HepG2 (cell line): Measurements from ENCODE around the gene LDAH. TPM values are rescaled to one million over a fixed set of nuclear protein-coding genes. Genes with fewer than 3 reads are reported as not detected.

Experiments used
- ETV6 ChIP-seq: sonication (generic); formaldehyde crosslinking; conservative IDR thresholded peaks from 2 replicates; pipeline ENCODE4 v1.4.0; 2020; ENCODE audit warnings: missing genetic modification reagents
- HOXA5 ChIP-seq: sonication (generic); formaldehyde crosslinking; IDR thresholded peaks from 2 replicates; pipeline ENCODE4 v1.4.0; 2020; ENCODE audit warnings: missing genetic modification reagents
- MIXL1 ChIP-seq: IDR thresholded peaks from 2 replicates; pipeline ENCODE4 v1.6.1; 2016
- RFXANK ChIP-seq: IDR thresholded peaks from 2 replicates; pipeline ENCODE4 v1.6.1; 2016
- RFXAP ChIP-seq: sonication (generic); formaldehyde crosslinking; IDR thresholded peaks from 2 replicates; pipeline ENCODE4 v1.4.0; 2020; ENCODE audit warnings: missing genetic modification reagents, borderline replicate concordance
- SOX6 ChIP-seq, 2 experiments: fragments of 450-650 bp in 1 of 2; sonication (generic) in 1 of 2; formaldehyde crosslinking in 1 of 2; IDR thresholded peaks; 2 replicates each; pipeline versions ENCODE4 v1.4.0 to v1.6.1; 2017 to 2020; ENCODE audit warnings: antibody characterized with exemption in 1 of 2, mild to moderate bottlenecking in 1 of 2, missing genetic modification reagents in 1 of 2
- WIZ ChIP-seq: sonication (generic); formaldehyde crosslinking; IDR thresholded peaks from 2 replicates; pipeline ENCODE4 v1.5.1; 2020; ENCODE audit warnings: mild to moderate bottlenecking, missing genetic modification reagents
- ZBTB7A ChIP-seq: sonication (generic); formaldehyde crosslinking; IDR thresholded peaks from 2 replicates; pipeline ENCODE4 v1.8.0; 2022; ENCODE audit warnings: mild to moderate bottlenecking, missing genetic modification reagents
- ZNF264 ChIP-seq: sonication (generic); formaldehyde crosslinking; IDR thresholded peaks from 2 replicates; pipeline ENCODE4 v1.4.0; 2020; ENCODE audit warnings: missing genetic modification reagents
- ZNF331 ChIP-seq: sonication (generic); formaldehyde crosslinking; IDR thresholded peaks from 2 replicates; pipeline ENCODE4 v1.4.0; 2020; ENCODE audit warnings: missing genetic modification reagents
- ZNF512 ChIP-seq: sonication (generic); formaldehyde crosslinking; IDR thresholded peaks from 2 replicates; pipeline ENCODE4 v1.4.0; 2020; ENCODE audit warnings: mild to moderate bottlenecking, missing genetic modification reagents
- ZNF761 ChIP-seq: sonication (generic); formaldehyde crosslinking; conservative IDR thresholded peaks from 2 replicates; pipeline ENCODE4 v1.4.0; 2020; ENCODE audit warnings: mild to moderate bottlenecking, missing genetic modification reagents
- ZNF768 ChIP-seq: sonication (generic); formaldehyde crosslinking; IDR thresholded peaks from 2 replicates; pipeline ENCODE4 v1.4.0; 2020; ENCODE audit warnings: missing genetic modification reagents
- ZNF776 ChIP-seq: sonication (generic); formaldehyde crosslinking; IDR thresholded peaks from 2 replicates; pipeline ENCODE4 v1.4.0; 2020; ENCODE audit warnings: mild to moderate bottlenecking, missing genetic modification reagents
- polyA plus RNA-seq, 8 experiments: library from polyadenylated mRNA; depleted of rRNA in 3 of 8; stranded (reverse) in 7 of 8; unstranded in 1 of 8; fragments of >200 nt; fragmentation: Illumina TruSeq in 4 of 8; extraction: Trizol in 4 of 8; gene quantifications; 2 replicates each; pipeline versions ENCODE4 v1.2.1 to v1.2.3, GENCODE V29; 2011 to 2016; ENCODE audit warnings: low read depth in 4 of 8, missing spikeins in 1 of 8, mixed read lengths in 1 of 8; ENCODE audit not compliant: insufficient read depth in 1 of 8
- total RNA-seq, 5 experiments: library from RNA; depleted of rRNA; stranded (reverse); fragments of >200 nt; fragmentation: Illumina TruSeq; extraction: Trizol; gene quantifications; 2 replicates each; pipeline ENCODE4 v1.2.3, GENCODE V29; 2016; ENCODE audit warnings: low read depth in 1 of 5
- TF ChIP-seq, protein P1 (sequence below), 2 experiments: sonication (generic) in 1 of 2; formaldehyde crosslinking in 1 of 2; IDR thresholded peaks; 2 replicates each; pipeline versions ENCODE4 v1.4.0 to v1.6.1; 2018 to 2020; ENCODE audit warnings: missing genetic modification reagents in 2 of 2, borderline replicate concordance in 1 of 2, low read depth in 1 of 2, mild to moderate bottlenecking in 1 of 2, missing biosample characterization in 1 of 2
- TF ChIP-seq, protein P2 (sequence below): sonication (generic); formaldehyde crosslinking; IDR thresholded peaks from 2 replicates; pipeline ENCODE4 v1.4.0; 2020; ENCODE audit warnings: missing genetic modification reagents, borderline replicate concordance
- TF ChIP-seq, protein P3 (sequence below): sonication (generic); formaldehyde crosslinking; conservative IDR thresholded peaks from 2 replicates; pipeline ENCODE4 v1.4.0; 2020; ENCODE audit warnings: missing genetic modification reagents

The LDAH gene
- total and polyA plus RNA-seq, 2 of the 13 experiments (the other 11 are each of a cell fraction or from before 2014, with no cell fraction given) = 28.8 to 46.2 TPM

DNA sequence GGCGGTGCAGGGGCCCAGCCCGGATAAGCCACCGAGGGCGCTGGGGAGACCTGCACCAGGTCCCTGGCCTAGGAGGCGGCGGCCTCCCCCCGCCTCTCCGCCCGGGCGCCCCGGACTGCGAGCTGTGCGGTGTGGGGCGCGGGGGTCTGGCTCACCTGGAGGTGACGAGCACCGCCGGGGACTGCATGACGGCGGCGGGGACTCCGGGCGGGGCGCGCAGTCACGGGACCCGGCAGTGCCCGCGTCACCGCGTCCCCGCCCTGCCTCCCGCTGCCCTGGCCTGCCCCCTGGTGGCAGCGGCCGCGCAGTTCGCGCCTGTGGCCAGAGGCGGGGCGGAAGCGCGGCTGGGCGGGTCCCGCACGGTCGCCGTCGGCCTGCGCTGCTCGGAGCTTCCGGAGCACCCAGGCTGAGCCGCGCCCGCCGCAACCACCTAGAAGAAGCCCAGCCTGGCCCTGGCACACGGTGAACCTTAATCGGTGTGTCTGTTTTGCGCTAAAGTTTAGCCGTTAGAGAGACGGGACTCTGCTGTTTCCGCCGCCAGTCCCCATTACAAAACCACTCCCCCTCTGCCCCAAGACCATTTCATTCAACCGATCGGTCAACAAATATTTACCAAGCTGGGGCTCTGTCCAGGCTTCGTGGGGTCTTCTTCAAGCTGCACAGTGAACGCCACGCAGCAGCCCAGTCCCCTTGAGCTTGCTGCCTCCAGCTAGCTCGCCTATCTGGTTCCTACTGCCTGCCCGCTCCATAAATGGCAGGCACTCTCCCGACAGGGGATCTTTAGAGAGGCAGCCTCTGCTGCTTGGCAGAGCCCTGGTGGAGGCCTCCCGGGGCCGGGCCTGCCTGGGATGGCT lies 171.8 kb downstream of the LDAH start, which contains the start of gene HS1BP3 (continued):
- TF ChIP-seq ETV6 (CRISPR knock-in tag) (peak; percentile 80), ZNF768 (CRISPR knock-in tag) (0 out of 2 replicates have a peak, but pooled peaks have one; percentile 15), HOXA5 (CRISPR knock-in tag) (peak; percentile 51; the same call in 1 of the 2 replicates), SOX6 (IDR thresholded peaks at IDR 0.05) (no peak), SOX6 (CRISPR knock-in tag; IDR thresholded peaks at IDR 0.05) (peak; percentile 65), ZNF264 (CRISPR knock-in tag) (peak; percentile 87; the same call in 1 of the 2 replicates), ZNF512 (no peak), RFXAP (CRISPR knock-in tag) (peak; percentile 81), RFXANK (CRISPR knock-in tag) (0 out of 2 replicates have a peak, but pooled peaks have one; percentile 65), ZNF776 (CRISPR knock-in tag) (peak; percentile 97), ZNF761 (CRISPR knock-in tag) (peak; percentile 96), ZBTB7A (CRISPR knock-in tag) (peak; percentile 66; the same call in 1 of the 2 replicates), MIXL1 (CRISPR knock-in tag) (peak; percentile 7; the same call in 1 of the 2 replicates), WIZ (CRISPR knock-in tag) (peak; percentile 23; the same call in 1 of the 2 replicates), ZNF331 (CRISPR knock-in tag) (peak; percentile 87)
- TF ChIP-seq, protein P1, sequence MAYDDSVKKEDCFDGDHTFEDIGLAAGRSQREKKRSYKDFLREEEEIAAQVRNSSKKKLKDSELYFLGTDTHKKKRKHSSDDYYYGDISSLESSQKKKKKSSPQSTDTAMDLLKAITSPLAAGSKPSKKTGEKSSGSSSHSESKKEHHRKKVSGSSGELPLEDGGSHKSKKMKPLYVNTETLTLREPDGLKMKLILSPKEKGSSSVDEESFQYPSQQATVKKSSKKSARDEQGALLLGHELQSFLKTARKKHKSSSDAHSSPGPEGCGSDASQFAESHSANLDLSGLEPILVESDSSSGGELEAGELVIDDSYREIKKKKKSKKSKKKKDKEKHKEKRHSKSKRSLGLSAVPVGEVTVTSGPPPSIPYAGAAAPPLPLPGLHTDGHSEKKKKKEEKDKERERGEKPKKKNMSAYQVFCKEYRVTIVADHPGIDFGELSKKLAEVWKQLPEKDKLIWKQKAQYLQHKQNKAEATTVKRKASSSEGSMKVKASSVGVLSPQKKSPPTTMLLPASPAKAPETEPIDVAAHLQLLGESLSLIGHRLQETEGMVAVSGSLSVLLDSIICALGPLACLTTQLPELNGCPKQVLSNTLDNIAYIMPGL (CRISPR knock-in tag; IDR thresholded peaks at IDR 0.05; ENCODE audit: borderline replicate concordance in 1 of 2, low read depth in 1 of 2) = peak; percentile 90 to 99; a peak in 3 of 4 replicates
- TF ChIP-seq, protein P2, sequence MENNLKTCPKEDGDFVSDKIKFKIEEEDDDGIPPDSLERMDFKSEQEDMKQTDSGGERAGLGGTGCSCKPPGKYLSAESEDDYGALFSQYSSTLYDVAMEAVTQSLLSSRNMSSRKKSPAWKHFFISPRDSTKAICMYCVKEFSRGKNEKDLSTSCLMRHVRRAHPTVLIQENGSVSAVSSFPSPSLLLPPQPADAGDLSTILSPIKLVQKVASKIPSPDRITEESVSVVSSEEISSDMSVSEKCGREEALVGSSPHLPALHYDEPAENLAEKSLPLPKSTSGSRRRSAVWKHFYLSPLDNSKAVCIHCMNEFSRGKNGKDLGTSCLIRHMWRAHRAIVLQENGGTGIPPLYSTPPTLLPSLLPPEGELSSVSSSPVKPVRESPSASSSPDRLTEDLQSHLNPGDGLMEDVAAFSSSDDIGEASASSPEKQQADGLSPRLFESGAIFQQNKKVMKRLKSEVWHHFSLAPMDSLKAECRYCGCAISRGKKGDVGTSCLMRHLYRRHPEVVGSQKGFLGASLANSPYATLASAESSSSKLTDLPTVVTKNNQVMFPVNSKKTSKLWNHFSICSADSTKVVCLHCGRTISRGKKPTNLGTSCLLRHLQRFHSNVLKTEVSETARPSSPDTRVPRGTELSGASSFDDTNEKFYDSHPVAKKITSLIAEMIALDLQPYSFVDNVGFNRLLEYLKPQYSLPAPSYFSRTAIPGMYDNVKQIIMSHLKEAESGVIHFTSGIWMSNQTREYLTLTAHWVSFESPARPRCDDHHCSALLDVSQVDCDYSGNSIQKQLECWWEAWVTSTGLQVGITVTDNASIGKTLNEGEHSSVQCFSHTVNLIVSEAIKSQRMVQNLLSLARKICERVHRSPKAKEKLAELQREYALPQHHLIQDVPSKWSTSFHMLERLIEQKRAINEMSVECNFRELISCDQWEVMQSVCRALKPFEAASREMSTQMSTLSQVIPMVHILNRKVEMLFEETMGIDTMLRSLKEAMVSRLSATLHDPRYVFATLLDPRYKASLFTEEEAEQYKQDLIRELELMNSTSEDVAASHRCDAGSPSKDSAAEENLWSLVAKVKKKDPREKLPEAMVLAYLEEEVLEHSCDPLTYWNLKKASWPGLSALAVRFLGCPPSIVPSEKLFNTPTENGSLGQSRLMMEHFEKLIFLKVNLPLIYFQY (CRISPR knock-in tag) = peak; percentile 34; the same call in 1 of the 2 replicates
- TF ChIP-seq, protein P3, sequence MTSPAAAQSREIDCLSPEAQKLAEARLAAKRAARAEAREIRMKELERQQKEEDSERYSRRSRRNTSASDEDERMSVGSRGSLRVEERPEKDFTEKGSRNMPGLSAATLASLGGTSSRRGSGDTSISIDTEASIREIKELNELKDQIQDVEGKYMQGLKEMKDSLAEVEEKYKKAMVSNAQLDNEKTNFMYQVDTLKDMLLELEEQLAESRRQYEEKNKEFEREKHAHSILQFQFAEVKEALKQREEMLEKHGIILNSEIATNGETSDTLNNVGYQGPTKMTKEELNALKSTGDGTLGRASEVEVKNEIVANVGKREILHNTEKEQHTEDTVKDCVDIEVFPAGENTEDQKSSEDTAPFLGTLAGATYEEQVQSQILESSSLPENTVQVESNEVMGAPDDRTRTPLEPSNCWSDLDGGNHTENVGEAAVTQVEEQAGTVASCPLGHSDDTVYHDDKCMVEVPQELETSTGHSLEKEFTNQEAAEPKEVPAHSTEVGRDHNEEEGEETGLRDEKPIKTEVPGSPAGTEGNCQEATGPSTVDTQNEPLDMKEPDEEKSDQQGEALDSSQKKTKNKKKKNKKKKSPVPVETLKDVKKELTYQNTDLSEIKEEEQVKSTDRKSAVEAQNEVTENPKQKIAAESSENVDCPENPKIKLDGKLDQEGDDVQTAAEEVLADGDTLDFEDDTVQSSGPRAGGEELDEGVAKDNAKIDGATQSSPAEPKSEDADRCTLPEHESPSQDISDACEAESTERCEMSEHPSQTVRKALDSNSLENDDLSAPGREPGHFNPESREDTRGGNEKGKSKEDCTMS (CRISPR knock-in tag) = no peak
